Measurements from ENCODE around the gene HMCES.

Gene HMCES

GRCh38 chr3:129349791-129350190 lies 71.1 kb downstream of the HMCES start:
- no peak for DNase-seq

DNA sequence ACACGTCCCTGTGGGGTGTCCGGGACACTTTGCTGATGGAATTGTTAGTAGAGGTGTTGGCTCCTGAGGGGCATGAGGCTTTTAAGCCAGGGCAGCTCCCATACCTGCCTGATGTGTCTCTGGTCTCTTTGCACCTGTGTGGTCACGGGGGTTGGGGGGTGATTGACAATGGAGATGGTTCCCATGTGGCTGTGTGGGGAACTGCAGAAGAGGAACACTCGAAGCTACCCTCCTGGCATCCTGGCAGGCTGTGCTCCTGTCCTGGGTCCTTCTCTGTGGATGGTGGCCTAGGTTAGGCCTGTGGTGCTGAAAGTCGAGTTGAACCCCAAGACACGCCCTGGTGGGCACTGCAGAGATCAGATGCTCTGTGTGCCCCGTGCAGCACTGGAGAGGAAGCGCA lies 73.4 kb downstream of the HMCES start:
- no peak for DNase-seq

- no peak for DNase-seq
These were observed 74.2 kb downstream of the HMCES start for GRCh38 chr3:129352650-129353588.

GRCh38 chr3:129353589-129353941 lies 74.9 kb downstream of the HMCES start:
- DNase-seq, result no peak
